Sigmoid colon (tissue), 4 donors: ENCODE results near the gene WFIKKN1.

Experiments used
- CTCF ChIP-seq, 4 experiments: fragments of 450-650 bp in 3 of 4; fragments of 200-600 bp in 1 of 4; IDR thresholded peaks; one replicate each; pipeline ENCODE4 v1.5.1; 2016 to 2019; ENCODE audit warnings: antibody characterized with exemption in 4 of 4, mild to moderate bottlenecking in 3 of 4, moderate library complexity in 2 of 4
- POLR2A ChIP-seq, 2 donors: fragments of 450-650 bp; IDR thresholded peaks; one replicate each; pipeline ENCODE4 v1.6.1; 2016; ENCODE audit warnings: antibody characterized with exemption in 2 of 2, mild to moderate bottlenecking in 2 of 2, moderate library complexity in 2 of 2
- POLR2AphosphoS5 ChIP-seq, 4 donors: sonication (generic); formaldehyde crosslinking; IDR thresholded peaks; one replicate each; pipeline ENCODE4 v1.6.1; 2017; ENCODE audit warnings: antibody characterized with exemption in 4 of 4

- TF ChIP-seq POLR2A (IDR thresholded peaks at IDR 0.05) = no peak
- no peak for TF ChIP-seq CTCF (IDR thresholded peaks at IDR 0.05)
- TF ChIP-seq POLR2AphosphoS5 (IDR thresholded peaks at IDR 0.05) = no peak
Observed at GRCh38 chr16:603933-604332, 26.9 kb upstream of the WFIKKN1 start.
